ENCODE measurements around the gene TCOF1. TPM values are rescaled to one million over a fixed set of nuclear protein-coding genes. Genes with fewer than 3 reads are reported as not detected.

TCOF1 gene
- total RNA-seq, 1 donor from 2014 or later = 47.5 TPM

GRCh38 chr5:150440948-150441812, 83.7 kb downstream of the TCOF1 start:
- Histone ChIP-seq H2AFZ (ENCODE audit: low read depth, low read length) (no peak overlapping the region), H4K20me1 (ENCODE audit: insufficient read depth, low read length) (peaks cover 48% of the 10 kb centered on the region), H3K9me3 (ENCODE audit: insufficient read depth, low read depth, low read length) (no peaks in the 10 kb centered on the region), H3K27ac (ENCODE audit: low read depth, low read length) (no peak overlapping the region), H3K4me1 (ENCODE audit: insufficient read depth, low read length) (peaks cover 3% of the 10 kb centered on the region), H3K4me2 (ENCODE audit: low read length) (no peak overlapping the region), H3K9ac (ENCODE audit: low read length) (no peak overlapping the region), H3K79me2 (ENCODE audit: insufficient read depth, low read length) (peaks cover 15% of the 10 kb centered on the region), H3K27me3 (ENCODE audit: insufficient read depth, low read length) (no peaks in the 10 kb centered on the region), H3K36me3 (ENCODE audit: insufficient read depth, low read length) (peaks cover 31% of the 10 kb centered on the region), H3K4me3 (ENCODE audit: insufficient read depth, low read depth, low read length) (no peak overlapping the region)
- Mint-ChIP-seq H3K4me1 (ENCODE audit: low read depth, unreplicated experiment) (peaks cover 21% of the 10 kb centered on the region), H3K27me3 (ENCODE audit: low read depth, unreplicated experiment) (no peaks in the 10 kb centered on the region), H3K27ac (ENCODE audit: unreplicated experiment) (no peak overlapping the region), H3K36me3 (ENCODE audit: low read depth, unreplicated experiment) (peaks cover 16% of the 10 kb centered on the region), H3K4me3 (ENCODE audit: unreplicated experiment) (no peak overlapping the region), H3K9me3 (ENCODE audit: unreplicated experiment) (no peaks in the 10 kb centered on the region)
- FAIRE-seq = no peak
- TF ChIP-seq EZH2 (IDR thresholded peaks at IDR 0.05; ENCODE audit: insufficient read depth, low read length) = no peak
- no peak for TF ChIP-seq CTCF (IDR thresholded peaks at IDR 0.05; ENCODE audit: insufficient read depth, low read depth, low read length)
- no peak for DNase-seq (ENCODE audit: low read depth)

- Mint-ChIP-seq H3K4me3 (ENCODE audit: unreplicated experiment) (no peak overlapping the region), H3K36me3 (ENCODE audit: low read depth, unreplicated experiment) (peaks cover 22% of the 10 kb centered on the region), H3K27ac (ENCODE audit: unreplicated experiment) (peak overlapping the region; percentile 21), H3K27me3 (ENCODE audit: low read depth, unreplicated experiment) (no peaks in the 10 kb centered on the region), H3K9me3 (ENCODE audit: unreplicated experiment) (no peaks in the 10 kb centered on the region), H3K4me1 (ENCODE audit: low read depth, unreplicated experiment) (peaks cover 29% of the 10 kb centered on the region)
- Histone ChIP-seq H3K9me3 (ENCODE audit: insufficient read depth, low read depth, low read length) (no peaks in the 10 kb centered on the region), H3K4me3 (ENCODE audit: insufficient read depth, low read depth, low read length) (no peak overlapping the region), H3K27ac (ENCODE audit: low read depth, low read length) (no peak overlapping the region), H3K9ac (ENCODE audit: low read length) (no peak overlapping the region), H3K79me2 (ENCODE audit: insufficient read depth, low read length) (peaks cover 24% of the 10 kb centered on the region), H3K4me1 (ENCODE audit: insufficient read depth, low read length) (peaks cover 10% of the 10 kb centered on the region), H3K36me3 (ENCODE audit: insufficient read depth, low read length) (peaks cover 40% of the 10 kb centered on the region), H4K20me1 (ENCODE audit: insufficient read depth, low read length) (peaks cover 57% of the 10 kb centered on the region), H2AFZ (ENCODE audit: low read depth, low read length) (no peak overlapping the region), H3K4me2 (ENCODE audit: low read length) (no peak overlapping the region), H3K27me3 (ENCODE audit: insufficient read depth, low read length) (no peaks in the 10 kb centered on the region)
- FAIRE-seq (no peak), DNase-seq (ENCODE audit: low read depth) (no peak)
- TF ChIP-seq EZH2 (IDR thresholded peaks at IDR 0.05; ENCODE audit: insufficient read depth, low read length) = no peak
- TF ChIP-seq CTCF (IDR thresholded peaks at IDR 0.05; ENCODE audit: insufficient read depth, low read depth, low read length) = no peak
Measured at GRCh38 chr5:150441813-150442698, 84.6 kb downstream of the TCOF1 start.
